NCI-H446 (cell line): Measurements from ENCODE around the gene ABCA3.

Source experiments
- DNase-seq, 2 experiments: peaks; one replicate each; lab custom pipeline; 2025; lab: John Stamatoyannopoulos, UW

The ABCA3 gene

GRCh38 chr16:2350500-2350899 is 10.0 kb upstream of the ABCA3 start:
- no peak for DNase-seq

GRCh38 chr16:2343211-2343610 is 2.7 kb upstream of the ABCA3 start:
- no peak for DNase-seq

GRCh38 chr16:2341456-2342447 is 1.2 kb upstream of the ABCA3 start:
- no peak for DNase-seq

DNA sequence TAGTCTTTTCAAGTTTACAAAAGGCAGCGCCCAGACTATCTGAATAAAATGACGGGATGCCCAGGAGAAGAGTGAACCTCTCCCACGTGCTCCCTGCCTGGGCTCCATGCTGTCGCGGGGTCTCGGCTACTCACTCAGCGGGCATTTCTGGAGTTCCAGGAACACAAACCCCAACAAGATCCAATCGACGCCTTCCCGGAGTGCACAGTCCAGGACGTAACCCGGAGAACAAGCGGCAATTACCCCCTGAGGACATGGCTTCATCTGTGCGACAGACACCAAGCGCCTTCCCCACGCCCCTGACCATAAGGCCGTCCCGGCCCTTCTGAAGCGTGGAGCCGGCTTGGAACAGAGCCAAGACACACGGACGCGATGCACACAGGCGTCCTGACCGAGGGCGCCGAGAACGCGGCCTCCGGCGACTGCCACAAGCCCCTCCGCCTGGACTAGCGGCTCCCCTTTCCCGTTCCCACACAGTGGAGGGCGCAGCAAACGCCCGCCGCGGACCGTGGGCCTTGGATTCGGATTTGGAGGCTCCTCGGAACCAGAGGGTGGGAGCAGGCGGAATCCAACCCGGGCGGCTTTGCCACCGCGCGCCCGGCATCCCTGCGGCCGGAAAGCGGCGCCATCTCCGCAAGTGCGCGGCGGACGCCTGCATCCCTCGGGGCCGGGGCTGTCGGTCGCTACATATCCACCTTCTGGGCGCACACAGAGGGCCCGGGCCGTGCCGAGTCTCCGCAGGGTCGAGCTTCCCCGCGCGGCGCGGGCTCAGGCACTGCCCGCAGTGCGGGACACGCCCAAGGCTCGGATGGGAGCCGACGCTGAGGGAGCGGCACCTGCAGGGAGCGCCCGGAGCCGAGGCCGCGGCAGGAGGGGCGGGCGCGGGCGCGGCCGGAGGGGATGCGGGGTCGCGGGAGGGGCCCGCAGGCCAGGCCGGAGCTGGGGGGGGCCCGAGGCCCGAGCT is 725 bp downstream of the ABCA3 start:
- peak; percentile 29 to 56 for DNase-seq

DNA sequence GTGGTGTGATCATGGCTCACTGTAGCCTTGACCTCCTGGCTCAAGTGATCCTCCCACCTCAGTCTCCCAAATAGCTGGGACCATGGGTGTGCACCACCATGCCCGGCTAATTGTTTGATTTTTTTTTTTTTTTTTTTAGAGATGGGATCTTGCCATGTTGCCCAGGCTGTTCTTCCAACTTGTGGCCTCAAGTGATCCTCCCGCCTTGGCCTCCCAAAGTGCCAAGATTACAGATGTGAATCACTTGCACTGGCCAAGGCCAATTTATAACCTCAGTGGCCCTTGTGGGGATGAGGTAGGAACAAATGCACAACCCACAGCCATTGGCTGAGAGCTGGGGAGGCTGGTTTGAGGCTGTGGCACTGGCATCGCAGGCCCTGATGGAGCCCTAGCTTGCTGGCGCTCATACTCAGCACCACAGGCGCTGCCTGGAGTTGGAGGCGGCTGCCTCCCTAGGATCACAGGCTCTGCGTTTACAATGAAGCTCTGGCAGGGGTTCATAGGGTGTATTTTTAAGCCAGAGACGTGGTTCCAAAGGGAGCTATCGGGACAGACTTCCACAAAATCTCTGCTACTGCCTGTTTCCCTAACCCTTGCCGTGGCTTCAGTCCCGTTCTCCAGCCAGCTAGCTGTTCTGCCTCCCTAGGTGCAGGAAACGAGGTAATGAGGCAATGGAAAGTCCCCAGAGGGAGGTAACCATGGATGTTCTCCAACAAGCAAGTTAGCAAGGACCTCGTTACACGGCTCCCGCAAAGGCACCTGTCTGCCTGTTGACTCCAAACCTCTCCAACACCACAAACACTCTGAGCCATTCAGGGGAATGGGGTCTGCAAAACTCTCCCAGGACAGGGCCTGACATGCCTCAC is 2.9 kb downstream of the ABCA3 start:
- no peak for DNase-seq

- DNase-seq: no peak
Observed at GRCh38 chr16:2335286-2335895, 5.1 kb downstream of the ABCA3 start.

DNA sequence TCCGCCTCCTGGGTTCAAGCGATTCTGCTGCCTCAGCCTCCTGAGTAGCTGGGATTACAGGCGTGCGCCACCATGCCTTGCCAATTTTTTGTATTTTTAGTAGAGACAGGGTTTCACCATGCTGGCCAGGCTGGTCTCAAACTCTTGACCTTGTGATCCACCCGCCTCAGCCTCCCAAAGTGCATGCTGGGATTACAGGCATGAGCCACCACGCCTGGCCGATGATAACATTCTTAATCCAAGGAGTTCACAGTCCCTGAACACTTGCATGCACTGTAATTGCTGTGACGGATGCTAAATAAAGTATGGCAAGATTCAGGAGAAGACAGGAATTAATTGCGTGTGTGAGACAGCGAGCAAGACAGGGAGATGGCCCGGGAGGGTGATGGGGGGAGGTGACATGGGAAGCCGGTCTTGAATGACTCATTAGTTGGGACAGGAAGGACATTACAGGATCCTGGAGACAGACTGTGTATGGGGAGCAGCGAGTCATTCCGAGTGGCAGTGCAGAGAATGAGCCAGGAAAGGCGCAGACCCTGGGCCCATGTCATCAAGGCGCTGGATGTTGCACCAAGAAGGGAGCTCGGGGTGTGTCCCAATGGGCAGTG is 6.7 kb downstream of the ABCA3 start:
- DNase-seq: no peak

DNA sequence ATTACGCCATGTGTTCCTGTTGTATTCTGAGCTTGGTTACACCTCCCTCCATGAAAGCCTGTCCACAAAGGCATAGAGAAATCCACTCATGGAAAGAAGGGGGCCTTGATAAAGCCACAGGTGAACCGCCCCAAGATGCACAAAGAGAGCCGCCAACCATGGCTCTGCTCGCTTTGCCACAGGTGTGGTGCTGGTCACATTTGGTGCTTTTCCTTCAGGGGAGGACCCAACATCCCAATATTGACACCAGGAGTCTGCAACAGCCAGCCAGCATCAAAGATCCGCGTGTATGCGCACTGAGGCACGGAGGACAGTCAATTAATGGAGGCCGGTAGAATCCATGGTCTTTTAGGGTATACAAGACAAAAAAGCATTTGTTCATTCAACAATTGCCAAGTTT is 7.3 kb downstream of the ABCA3 start:
- DNase-seq: no peak

GRCh38 chr16:2331931-2332267 is 8.6 kb downstream of the ABCA3 start:
- DNase-seq: no peak

DNA sequence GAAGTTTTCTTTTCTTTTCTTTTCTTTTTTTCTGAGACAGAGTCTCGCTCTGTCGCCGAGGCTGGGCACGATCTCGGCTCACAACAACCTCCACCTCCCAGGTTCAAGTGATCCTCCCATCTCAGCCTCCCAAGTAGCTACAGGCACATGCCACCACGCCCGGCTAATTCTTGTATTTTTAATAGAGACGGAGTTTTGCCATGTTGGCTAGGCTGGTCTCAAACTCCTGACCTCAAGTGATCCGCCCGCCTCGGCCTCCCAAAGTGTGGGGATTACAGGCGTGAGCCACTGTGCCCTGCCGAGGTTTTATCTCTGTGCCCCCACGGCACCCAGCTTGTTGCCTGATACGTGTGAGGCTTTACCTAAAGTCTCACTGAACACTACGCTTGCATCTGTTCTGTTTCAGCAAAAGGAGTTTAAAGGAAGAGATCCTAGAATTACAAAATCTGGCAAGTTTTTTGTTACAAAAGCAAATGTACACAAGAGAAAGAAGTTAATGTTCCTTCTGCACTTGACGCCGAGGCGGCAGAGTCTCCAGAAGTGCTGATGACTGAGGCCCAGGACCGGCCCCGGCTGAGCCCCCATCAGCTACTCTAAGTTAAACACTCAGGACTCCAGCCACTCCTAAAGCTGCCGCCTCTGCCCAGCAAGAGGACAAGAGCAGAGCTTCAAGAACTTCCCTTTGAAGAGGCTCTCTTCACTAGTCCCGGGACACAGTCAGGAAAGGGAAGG is 9.2 kb downstream of the ABCA3 start:
- no peak for DNase-seq

DNA sequence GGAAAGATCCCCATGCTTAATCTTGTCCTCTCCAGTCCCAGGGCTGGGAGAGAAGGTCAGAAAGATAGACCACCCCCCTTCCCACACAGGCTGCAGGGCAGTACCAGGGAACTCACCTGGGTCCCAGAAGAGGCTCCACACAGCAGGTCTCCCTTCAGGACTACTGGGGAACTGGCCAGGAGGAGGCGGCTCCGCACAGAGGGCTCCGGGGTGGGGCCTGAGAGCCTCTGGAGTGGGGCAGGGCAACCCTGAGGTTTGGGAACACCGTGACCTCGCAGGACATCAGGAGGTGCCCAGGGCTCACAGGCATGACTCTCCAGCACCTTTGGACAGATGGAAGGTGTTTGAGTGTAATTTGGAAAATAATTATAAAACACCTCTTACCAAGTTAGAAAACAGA is 11.0 kb downstream of the ABCA3 start:
- DNase-seq: no peak

- DNase-seq: no peak
Observed at GRCh38 chr16:2328428-2328827, 12.1 kb downstream of the ABCA3 start.

- no peak for DNase-seq
Observed at GRCh38 chr16:2326191-2326590, 14.3 kb downstream of the ABCA3 start.

GRCh38 chr16:2325791-2326190 is 14.7 kb downstream of the ABCA3 start:
- DNase-seq: no peak

GRCh38 chr16:2325181-2325580 is 15.3 kb downstream of the ABCA3 start:
- DNase-seq: no peak

DNA sequence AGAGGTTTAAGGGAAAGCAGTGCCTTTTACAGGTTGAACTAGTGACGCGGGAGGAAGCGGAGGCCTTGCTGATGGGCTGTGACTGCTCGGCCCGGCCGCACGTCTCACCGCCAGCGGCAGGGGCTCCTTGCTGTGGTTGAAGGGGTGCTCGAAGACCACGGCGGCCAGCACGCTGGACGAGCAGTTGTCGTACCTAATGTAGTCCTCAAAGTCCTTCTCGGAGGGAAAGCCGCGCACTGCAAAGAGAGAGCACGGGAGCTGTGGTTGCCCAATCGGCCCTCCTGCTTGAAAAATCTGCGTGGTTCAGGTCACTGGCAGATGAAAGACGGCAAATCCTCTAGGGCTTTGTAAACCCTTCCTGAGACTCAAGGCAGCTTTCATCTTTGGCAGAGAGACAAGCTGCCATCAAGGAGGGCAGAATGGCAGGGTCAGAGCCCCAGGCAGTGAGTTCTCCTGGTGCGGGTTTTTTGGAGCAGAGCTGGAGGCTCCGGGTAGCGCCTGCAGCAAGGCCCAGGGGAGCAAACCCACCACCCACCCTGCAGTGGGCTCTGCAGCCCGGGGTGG is 16.1 kb downstream of the ABCA3 start:
- no peak for DNase-seq

GRCh38 chr16:2323701-2324100 is 16.8 kb downstream of the ABCA3 start:
- DNase-seq: no peak

DNA sequence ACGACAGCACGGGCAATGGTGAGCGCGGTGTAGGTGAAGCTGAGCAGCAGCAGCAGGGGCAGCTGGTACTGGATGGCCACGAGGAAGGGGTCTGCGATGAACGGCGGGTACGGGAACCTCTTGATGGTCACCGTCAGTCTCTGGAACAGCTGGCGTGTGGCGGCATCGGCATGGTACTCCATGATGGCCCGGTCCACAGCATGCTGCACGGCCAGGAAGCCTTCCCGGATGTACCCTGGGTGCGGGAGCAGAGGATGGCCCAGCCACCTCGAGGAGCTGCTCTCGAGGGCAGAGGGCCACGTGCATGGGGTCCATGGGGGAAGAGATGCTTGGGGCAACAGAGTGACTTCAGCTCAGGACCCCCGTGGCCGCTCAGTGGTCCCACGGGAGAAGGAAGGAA is 20.9 kb downstream of the ABCA3 start:
- DNase-seq: no peak

- DNase-seq: no peak
Observed at GRCh38 chr16:2317231-2318020, 23.1 kb downstream of the ABCA3 start.
